Gastroesophageal sphincter (tissue), 4 donors: ENCODE results near the gene APOBEC3C. TPM values are rescaled to one million over a fixed set of nuclear protein-coding genes. Genes with fewer than 3 reads are reported as not detected.

Experiments
- ATAC-seq: fragments of 150-250 bp; one replicate; pipeline ENCODE4 v1.9.1; 2016; ENCODE audit warnings: mild to moderate bottlenecking, moderate library complexity
- H3K27ac ChIP-seq, 4 donors: fragments of 200-600 bp; sonication (generic) in 3 of 4; 1 replicate in 3 of 4; 2 replicates in 1 of 4; pipeline ENCODE4 v1.5.1; 2016 to 2019
- H3K27me3 ChIP-seq: fragments of 200-600 bp; sonication (generic); one replicate; pipeline ENCODE4 v1.5.1; 2019
- H3K36me3 ChIP-seq, 2 donors: fragments of 200-600 bp; sonication (generic); one replicate each; pipeline ENCODE4 v1.5.1; 2019; ENCODE audit warnings: control low read depth in 1 of 2
- H3K4me1 ChIP-seq, 3 donors: fragments of 200-600 bp; sonication (generic); 1 replicate in 2 of 3; 2 replicates in 1 of 3; pipeline ENCODE4 v1.5.1; 2016 to 2019; ENCODE audit warnings: control low read depth in 2 of 3
- H3K4me3 ChIP-seq, 2 donors: fragments of 200-600 bp; sonication (generic); one replicate each; pipeline ENCODE4 v1.5.1; 2019; ENCODE audit warnings: mild to moderate bottlenecking in 1 of 2, moderate library complexity in 1 of 2
- H3K9me3 ChIP-seq, 3 donors: fragments of 200-600 bp; sonication (generic); one replicate each; pipeline ENCODE4 v1.5.1; 2017 to 2019; ENCODE audit warnings: control low read depth in 2 of 3
- EP300 ChIP-seq: sonication (generic); formaldehyde crosslinking; IDR thresholded peaks from one replicate; pipeline ENCODE4 v1.6.1; 2017; ENCODE audit warnings: antibody characterized with exemption, mild to moderate bottlenecking
- POLR2A ChIP-seq, 2 donors: fragments of 450-650 bp; IDR thresholded peaks; one replicate each; pipeline ENCODE4 v1.6.1; 2017; ENCODE audit warnings: antibody characterized with exemption in 2 of 2, mild to moderate bottlenecking in 2 of 2, moderate library complexity in 1 of 2
- POLR2AphosphoS5 ChIP-seq: sonication (generic); formaldehyde crosslinking; IDR thresholded peaks from one replicate; pipeline ENCODE4 v1.6.1; 2017; ENCODE audit warnings: antibody characterized with exemption
- WGBS, 2 donors: methylation state at CpG; one replicate each; pipeline ENCODE4 v1.1.5; 2018; ENCODE audit warnings: low coverage in 1 of 2; 5-methylcytosine and 5-hydroxymethylcytosine counted together
- total RNA-seq, 4 donors: library from RNA; depleted of rRNA; stranded (reverse); fragments of >200 nt; gene quantifications; one replicate each; pipeline ENCODE4 v1.1.0, GENCODE V29; 2016
- TF ChIP-seq, protein P1 (sequence below), 4 experiments: fragments of 200-600 bp in 2 of 4; fragments of 450-650 bp in 2 of 4; sonication (generic) in 1 of 4; IDR thresholded peaks; one replicate each; pipeline ENCODE4 v1.5.1; 2017 to 2019; ENCODE audit warnings: antibody characterized with exemption in 4 of 4, mild to moderate bottlenecking in 2 of 4, moderate library complexity in 2 of 4

The APOBEC3C gene
- total RNA-seq, 4 donors from 2014 or later: 7.9 to 14.0 (median 11.8) TPM

GRCh38 chr22:38971791-38972190, 42.3 kb upstream of the APOBEC3C start:
- 92 to 100% methylated on average over 1 to 3 of the region's 3 CpGs for WGBS, 2 donors
- ATAC-seq: no peak

DNA sequence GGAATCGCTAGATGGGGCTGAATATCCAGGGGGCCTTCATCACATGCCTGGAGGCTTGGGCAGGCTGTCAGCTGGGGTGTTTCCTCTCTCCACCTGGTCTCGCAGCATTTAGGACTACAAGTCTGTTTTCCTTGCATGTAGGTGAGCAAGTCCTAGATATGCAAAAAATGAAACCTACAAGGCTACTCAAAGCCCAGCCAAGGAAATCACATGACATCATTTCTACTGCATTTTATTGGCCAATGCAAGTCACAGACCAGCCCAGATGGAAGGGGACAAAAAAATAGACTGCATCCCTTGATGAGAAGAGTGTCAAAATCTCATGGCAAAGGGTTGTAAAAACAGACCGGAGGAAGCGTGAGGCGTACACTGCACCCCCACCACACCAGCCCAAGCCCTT, 41.5 kb upstream of the APOBEC3C start:
- 84 to 90% methylated on average over 4 to 5 of the region's 5 CpGs for WGBS, 2 donors
- Histone ChIP-seq H3K4me1 (no peaks in the 10 kb centered on the region), H3K27me3 (no peaks in the 10 kb centered on the region), H3K36me3 (no peaks in the 10 kb centered on the region), H3K9me3 (no peaks in the 10 kb centered on the region), H3K27ac (no peak overlapping the region), H3K4me3 (no peak overlapping the region)
- TF ChIP-seq POLR2A (IDR thresholded peaks at IDR 0.05): no peak
- TF ChIP-seq, protein P1, sequence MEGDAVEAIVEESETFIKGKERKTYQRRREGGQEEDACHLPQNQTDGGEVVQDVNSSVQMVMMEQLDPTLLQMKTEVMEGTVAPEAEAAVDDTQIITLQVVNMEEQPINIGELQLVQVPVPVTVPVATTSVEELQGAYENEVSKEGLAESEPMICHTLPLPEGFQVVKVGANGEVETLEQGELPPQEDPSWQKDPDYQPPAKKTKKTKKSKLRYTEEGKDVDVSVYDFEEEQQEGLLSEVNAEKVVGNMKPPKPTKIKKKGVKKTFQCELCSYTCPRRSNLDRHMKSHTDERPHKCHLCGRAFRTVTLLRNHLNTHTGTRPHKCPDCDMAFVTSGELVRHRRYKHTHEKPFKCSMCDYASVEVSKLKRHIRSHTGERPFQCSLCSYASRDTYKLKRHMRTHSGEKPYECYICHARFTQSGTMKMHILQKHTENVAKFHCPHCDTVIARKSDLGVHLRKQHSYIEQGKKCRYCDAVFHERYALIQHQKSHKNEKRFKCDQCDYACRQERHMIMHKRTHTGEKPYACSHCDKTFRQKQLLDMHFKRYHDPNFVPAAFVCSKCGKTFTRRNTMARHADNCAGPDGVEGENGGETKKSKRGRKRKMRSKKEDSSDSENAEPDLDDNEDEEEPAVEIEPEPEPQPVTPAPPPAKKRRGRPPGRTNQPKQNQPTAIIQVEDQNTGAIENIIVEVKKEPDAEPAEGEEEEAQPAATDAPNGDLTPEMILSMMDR (IDR thresholded peaks at IDR 0.05): no peak
- TF ChIP-seq POLR2AphosphoS5: no peak
- no peak for TF ChIP-seq EP300
- no peak for ATAC-seq

More at GRCh38 chr22:38971791-38972190, 42.3 kb upstream of the APOBEC3C start:
- Histone ChIP-seq H3K27me3 (no peaks in the 10 kb centered on the region), H3K4me3 (no peak overlapping the region), H3K27ac (no peak overlapping the region), H3K4me1 (no peaks in the 10 kb centered on the region), H3K36me3 (no peaks in the 10 kb centered on the region), H3K9me3 (no peaks in the 10 kb centered on the region)
- TF ChIP-seq, protein P1 (IDR thresholded peaks at IDR 0.05): no peak
- TF ChIP-seq POLR2A (IDR thresholded peaks at IDR 0.05): no peak
- TF ChIP-seq POLR2AphosphoS5: no peak
- TF ChIP-seq EP300: no peak

DNA sequence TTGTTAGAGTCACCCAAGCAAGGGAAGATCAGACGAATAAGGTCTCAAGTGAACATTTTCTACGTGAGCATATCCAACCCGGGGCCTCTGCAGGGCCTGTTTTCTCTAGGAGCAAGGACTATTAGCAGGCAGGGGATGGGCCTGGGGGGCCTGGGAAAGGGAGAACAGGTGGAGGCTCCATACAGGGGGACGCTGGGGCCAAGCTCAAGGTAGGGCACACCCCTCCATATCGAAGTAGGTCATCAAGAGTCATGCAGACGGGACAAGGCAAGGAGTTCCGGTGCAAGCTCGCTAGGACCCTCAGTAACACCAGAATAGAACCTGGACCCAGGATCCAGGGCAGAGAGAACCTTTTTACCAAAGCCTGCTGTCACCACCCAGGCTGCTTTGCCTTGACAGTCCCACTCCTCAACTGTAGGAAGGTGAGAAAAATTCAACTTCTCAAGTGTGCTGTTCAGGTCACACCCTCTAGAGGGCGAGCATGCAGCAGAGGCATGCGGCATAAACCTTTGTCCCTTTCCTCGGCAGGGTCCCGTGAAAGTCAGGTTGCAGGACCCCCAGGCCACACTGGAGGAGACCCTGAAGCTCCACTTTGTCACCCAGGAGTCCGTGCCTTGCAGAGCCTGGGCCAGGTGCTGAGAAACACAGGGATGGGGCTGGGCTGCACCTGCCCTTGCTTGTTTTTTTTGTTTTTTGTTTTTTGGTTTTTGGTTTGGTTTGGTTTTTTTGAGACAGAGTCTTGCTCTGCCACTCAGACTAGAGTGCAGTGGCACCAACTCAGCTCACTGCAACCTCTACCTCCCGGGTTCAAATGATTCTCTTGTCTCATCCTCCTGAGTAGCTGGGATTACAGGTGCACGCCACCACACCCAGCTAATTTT, 40.5 kb upstream of the APOBEC3C start:
- no peaks in the 10 kb centered on the region for H3K27me3 ChIP-seq
- TF ChIP-seq EP300: no peak
- TF ChIP-seq, protein P1 (IDR thresholded peaks at IDR 0.05): peak in 2 of 4 experiments; percentile 56 to 59
- WGBS, 2 donors: 53 to 79% methylated on average over 3 to 13 of the region's 15 CpGs

GRCh38 chr22:38974170-38974825, 39.8 kb upstream of the APOBEC3C start:
- H3K27me3 ChIP-seq: no peaks in the 10 kb centered on the region
- no peak for ATAC-seq
- TF ChIP-seq POLR2AphosphoS5: no peak
- TF ChIP-seq, protein P1 (IDR thresholded peaks at IDR 0.05): no peak
- TF ChIP-seq EP300: no peak
- TF ChIP-seq POLR2A (IDR thresholded peaks at IDR 0.05): no peak
- H3K4me3 ChIP-seq: no peak overlapping the region
- H3K27ac ChIP-seq: no peak overlapping the region
- H3K9me3 ChIP-seq: no peaks in the 10 kb centered on the region
- no peaks in the 10 kb centered on the region for H3K4me1 ChIP-seq
- 54 to 79% methylated on average over 7 of the region's 18 CpGs for WGBS, 2 donors
- no peaks in the 10 kb centered on the region for H3K36me3 ChIP-seq

More for the DNA sequence above, 40.5 kb upstream of the APOBEC3C start:
- Histone ChIP-seq H3K4me1 (no peaks in the 10 kb centered on the region), H3K27ac (no peak overlapping the region), H3K9me3 (no peaks in the 10 kb centered on the region), H3K36me3 (no peaks in the 10 kb centered on the region), H3K4me3 (no peak overlapping the region)
- no peak for ATAC-seq
